Measurements from ENCODE around the gene GRID1. TPM values are rescaled to one million over a fixed set of nuclear protein-coding genes. Genes with fewer than 3 reads are reported as not detected.

GRID1 gene
- total RNA-seq, 2 donors from 2014 or later = 0.27 to 0.85 TPM

DNA sequence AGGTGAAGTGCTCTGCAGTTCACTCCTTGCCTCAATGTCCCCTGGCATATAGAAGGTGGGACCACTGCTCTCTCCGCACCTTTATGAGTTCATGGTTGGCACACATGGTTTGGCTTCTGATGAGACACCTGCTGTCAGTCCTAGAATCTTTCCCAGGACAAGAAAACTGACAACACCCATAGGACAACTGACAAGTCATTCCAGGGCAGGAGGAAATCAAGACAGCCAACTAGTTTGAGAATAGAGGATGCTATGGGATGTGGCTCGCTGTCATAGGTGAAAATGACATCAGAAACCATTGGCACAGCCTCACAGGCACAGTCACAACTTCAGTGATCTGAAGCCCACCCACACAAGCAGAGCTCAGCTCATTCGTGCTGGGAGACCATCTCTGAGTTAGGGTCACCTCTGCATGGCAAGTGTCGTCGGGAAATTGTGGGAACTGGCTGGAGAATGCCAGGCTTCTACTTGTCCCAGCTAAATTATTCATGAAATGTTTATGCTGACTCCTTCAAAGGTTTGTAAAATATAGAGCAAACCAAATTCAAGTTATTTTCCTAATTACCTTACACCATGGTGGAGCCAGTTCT, 762.4 kb downstream of the GRID1 start:
- no peaks in the 10 kb centered on the region for H3K4me1 ChIP-seq (ENCODE audit: control insufficient read depth in 1 of 2, low read depth in 2 of 2)
- no peaks in the 10 kb centered on the region for H3K36me3 ChIP-seq

DNA sequence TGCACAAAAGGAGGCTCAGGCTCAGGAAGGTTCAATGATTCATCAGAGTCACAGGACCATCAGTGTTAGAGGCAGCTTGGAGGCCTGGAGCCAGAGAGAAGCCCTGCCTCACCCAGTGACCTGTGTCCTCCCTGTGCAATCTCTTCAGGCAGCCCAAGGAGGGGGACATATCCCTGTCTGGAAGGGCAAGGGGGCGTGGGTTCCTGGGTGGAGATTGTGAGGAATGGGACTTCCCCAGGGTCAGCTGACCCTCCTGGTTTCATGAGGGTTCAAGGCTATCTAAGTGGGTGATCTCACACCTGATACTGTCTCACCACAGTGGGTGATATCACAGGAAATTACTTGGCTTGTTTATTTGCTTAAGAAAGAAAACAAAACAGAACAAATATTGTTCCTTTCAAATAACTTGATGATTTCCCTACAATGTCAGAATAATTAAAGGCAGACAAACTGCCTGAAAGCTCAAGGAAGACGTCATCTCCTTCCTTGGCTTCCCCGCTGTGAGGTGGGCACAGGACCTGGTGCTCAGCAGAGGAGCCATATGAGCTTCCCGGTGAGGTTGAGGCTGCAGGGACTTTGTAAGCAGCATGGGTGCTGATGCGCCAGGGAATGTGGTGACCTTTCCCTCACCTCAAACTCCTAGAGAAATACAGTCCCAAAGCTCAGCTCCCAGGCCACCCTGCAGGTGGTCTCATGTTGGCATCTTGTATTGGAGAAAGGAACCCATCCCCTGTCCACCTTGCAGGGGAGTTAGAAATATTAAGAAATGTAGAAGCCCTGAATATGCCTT, 763.2 kb downstream of the GRID1 start:
- Histone ChIP-seq H3K27me3 (replicated peaks; ENCODE audit: insufficient read depth) (no peaks in the 10 kb centered on the region), H3K9me3 (no peaks in the 10 kb centered on the region), H3K4me3 (no peak overlapping the region), H3K36me3 (no peaks in the 10 kb centered on the region), H3K27ac (no peak overlapping the region), H3K4me1 (ENCODE audit: control insufficient read depth in 1 of 2, low read depth in 2 of 2) (no peaks in the 10 kb centered on the region)
- ATAC-seq (ENCODE audit: insufficient number of reproducible peaks, low FRiP score, low read depth) (no peak), DNase-seq (ENCODE audit: low spot score) (no peak)
- TF ChIP-seq, protein P1, sequence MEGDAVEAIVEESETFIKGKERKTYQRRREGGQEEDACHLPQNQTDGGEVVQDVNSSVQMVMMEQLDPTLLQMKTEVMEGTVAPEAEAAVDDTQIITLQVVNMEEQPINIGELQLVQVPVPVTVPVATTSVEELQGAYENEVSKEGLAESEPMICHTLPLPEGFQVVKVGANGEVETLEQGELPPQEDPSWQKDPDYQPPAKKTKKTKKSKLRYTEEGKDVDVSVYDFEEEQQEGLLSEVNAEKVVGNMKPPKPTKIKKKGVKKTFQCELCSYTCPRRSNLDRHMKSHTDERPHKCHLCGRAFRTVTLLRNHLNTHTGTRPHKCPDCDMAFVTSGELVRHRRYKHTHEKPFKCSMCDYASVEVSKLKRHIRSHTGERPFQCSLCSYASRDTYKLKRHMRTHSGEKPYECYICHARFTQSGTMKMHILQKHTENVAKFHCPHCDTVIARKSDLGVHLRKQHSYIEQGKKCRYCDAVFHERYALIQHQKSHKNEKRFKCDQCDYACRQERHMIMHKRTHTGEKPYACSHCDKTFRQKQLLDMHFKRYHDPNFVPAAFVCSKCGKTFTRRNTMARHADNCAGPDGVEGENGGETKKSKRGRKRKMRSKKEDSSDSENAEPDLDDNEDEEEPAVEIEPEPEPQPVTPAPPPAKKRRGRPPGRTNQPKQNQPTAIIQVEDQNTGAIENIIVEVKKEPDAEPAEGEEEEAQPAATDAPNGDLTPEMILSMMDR (IDR thresholded peaks at IDR 0.05) = no peak

More for the DNA sequence above, 762.4 kb downstream of the GRID1 start:
- Histone ChIP-seq H3K4me3 (no peak overlapping the region), H3K27ac (no peak overlapping the region), H3K9me3 (no peaks in the 10 kb centered on the region), H3K27me3 (replicated peaks; ENCODE audit: insufficient read depth) (no peaks in the 10 kb centered on the region)
- no peak for ATAC-seq (ENCODE audit: insufficient number of reproducible peaks, low FRiP score, low read depth)
- no peak for DNase-seq (ENCODE audit: low spot score)
- TF ChIP-seq, protein P1 (IDR thresholded peaks at IDR 0.05) = no peak

DNA sequence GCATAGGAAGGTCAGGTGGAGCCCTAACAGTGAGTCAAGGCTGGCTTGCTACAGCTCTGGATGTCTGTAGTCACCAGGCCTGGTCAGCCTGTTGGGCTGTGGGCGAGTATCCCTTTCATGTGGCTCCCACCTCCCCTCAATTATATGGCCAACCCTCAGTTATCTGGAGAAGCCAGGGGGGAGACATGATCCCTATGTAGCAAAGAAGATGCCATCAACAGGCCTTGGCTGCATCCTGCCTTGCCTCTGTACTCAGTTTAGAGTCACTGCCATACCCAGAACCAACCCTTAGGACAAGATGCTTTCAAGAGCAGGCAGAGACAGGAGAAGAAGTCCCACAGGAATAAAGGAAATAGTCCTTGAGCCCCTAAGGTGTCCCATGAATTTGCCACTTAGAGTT, 763.9 kb downstream of the GRID1 start:
- Histone ChIP-seq H3K4me3 (no peak overlapping the region), H3K4me1 (ENCODE audit: control insufficient read depth in 1 of 2, low read depth in 2 of 2) (no peaks in the 10 kb centered on the region), H3K36me3 (no peaks in the 10 kb centered on the region), H3K27me3 (replicated peaks; ENCODE audit: insufficient read depth) (no peaks in the 10 kb centered on the region), H3K9me3 (no peaks in the 10 kb centered on the region), H3K27ac (no peak overlapping the region)
- TF ChIP-seq, protein P1 (IDR thresholded peaks at IDR 0.05) = no peak
- no peak for ATAC-seq (ENCODE audit: insufficient number of reproducible peaks, low FRiP score, low read depth)
- DNase-seq (ENCODE audit: low spot score) = no peak

DNA sequence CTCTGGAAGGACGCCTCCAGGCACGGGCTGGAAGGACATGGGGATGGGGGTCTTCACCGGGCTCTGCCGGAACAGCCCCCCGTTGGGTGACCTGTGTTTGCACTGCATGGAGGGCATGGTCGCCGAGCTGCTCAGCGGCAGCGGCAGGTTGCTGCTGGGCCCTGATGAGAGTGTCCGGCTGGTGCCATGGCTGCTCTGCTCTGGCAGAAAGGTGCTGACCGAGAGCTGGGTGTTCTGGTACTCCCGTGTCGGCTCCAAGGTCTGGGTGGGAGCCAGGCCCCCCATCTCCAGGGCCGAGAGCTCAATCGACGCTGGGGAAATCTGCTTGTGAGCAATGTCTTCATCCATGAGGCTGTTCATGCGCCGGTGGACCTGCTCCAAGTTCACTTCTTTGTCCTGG, 764.3 kb downstream of the GRID1 start:
- H3K36me3 ChIP-seq = no peaks in the 10 kb centered on the region
- H3K27me3 ChIP-seq (replicated peaks; ENCODE audit: insufficient read depth) = no peaks in the 10 kb centered on the region
- no peaks in the 10 kb centered on the region for H3K4me1 ChIP-seq (ENCODE audit: control insufficient read depth in 1 of 2, low read depth in 2 of 2)
- no peak for DNase-seq (ENCODE audit: low spot score)
- no peak overlapping the region for H3K4me3 ChIP-seq
- no peaks in the 10 kb centered on the region for H3K9me3 ChIP-seq
- TF ChIP-seq, protein P1 (IDR thresholded peaks at IDR 0.05) = no peak
- H3K27ac ChIP-seq = no peak overlapping the region
- no peak for ATAC-seq (ENCODE audit: insufficient number of reproducible peaks, low FRiP score, low read depth)

DNA sequence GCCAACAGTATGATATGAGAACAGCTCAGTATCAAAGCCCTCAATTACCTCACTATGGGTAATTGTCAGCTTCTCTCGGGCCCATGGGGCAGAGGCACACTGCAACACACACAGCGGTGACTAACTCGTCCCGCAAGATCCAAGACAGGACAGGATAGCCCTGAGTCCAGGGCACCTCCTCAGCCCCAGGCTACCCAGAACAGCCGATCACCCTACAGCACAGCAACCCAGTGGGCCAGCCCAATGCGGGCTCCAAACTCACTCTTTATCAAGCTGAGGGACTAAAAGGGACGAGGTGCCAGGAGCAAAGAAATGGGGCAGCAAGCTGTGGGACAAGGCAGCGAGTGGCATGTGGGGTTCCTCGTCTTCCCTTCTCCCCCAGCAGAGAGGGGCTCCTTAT, 765.1 kb downstream of the GRID1 start:
- H3K27me3 ChIP-seq (replicated peaks; ENCODE audit: insufficient read depth) = no peaks in the 10 kb centered on the region
- TF ChIP-seq, protein P1 (IDR thresholded peaks at IDR 0.05) = no peak
- H3K4me3 ChIP-seq = no peak overlapping the region
- H3K36me3 ChIP-seq = no peaks in the 10 kb centered on the region
- no peak for DNase-seq (ENCODE audit: low spot score)
- no peak overlapping the region for H3K27ac ChIP-seq
- no peaks in the 10 kb centered on the region for H3K9me3 ChIP-seq
- H3K4me1 ChIP-seq (ENCODE audit: control insufficient read depth in 1 of 2, low read depth in 2 of 2) = no peaks in the 10 kb centered on the region
- no peak for ATAC-seq (ENCODE audit: insufficient number of reproducible peaks, low FRiP score, low read depth)
